GM18870 (cell line): ENCODE results near the gene COQ8A.
"Not testable (repeated sequence)": the region's sequence is repeated elsewhere in the genome, so short reads cannot be mapped to it uniquely, and the experiment has no call there.

Source experiments
- ATAC-seq: cut with Tn5 transposase; IDR thresholded peaks from one replicate; pipeline ENCODE4 v1.9.1; 2021; ENCODE audit warnings: moderate library complexity; ENCODE audit not compliant: unreplicated experiment

Gene COQ8A

GRCh38 chr1:226921504-226921903 lies 18.6 kb upstream of the COQ8A start:
- no peak for ATAC-seq

DNA sequence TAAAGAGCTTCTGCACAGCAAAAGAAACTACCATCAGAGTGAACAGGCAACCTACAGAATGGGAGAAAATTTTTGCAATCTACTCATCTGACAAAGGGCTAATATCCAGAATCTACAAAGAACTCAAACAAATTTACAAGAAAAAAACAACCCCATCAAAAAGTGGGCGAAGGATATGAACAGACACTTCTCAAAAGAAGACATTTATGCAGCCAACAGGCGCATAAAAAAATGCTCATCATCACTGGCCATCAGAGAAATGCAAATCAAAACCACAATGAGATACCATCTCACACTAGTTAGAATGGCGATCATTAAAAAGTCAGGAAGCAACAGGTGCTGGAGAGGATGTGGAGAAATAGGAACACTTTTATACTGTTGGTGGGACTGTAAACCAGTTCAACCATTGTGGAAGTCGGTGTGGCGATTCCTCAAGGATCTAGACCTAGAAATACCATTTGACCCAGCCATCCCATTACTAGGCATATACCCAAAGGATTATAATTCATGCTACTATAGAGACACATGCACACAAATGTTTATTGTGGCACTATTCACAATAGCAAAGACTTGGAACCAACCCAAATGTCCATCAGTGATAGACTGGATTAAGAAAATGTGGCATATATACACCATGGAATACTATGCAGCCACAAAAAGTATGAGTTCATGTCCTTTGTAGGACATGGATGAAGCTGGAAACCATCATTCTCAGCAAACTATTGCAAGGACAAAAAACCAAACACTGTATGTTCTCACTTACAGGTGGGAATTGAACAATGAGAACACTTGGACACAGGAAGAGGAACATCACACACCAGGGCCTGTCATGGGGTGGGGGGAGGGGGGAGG lies 10.6 kb upstream of the COQ8A start:
- not testable (repeated sequence) for ATAC-seq

- no peak for ATAC-seq
These were observed 5.4 kb upstream of the COQ8A start for GRCh38 chr1:226934483-226935237.

- no peak for ATAC-seq
These were observed 2.0 kb upstream of the COQ8A start for GRCh38 chr1:226937940-226938725.

- no peak for ATAC-seq
These were observed 1.1 kb upstream of the COQ8A start for GRCh38 chr1:226938903-226939437.

DNA sequence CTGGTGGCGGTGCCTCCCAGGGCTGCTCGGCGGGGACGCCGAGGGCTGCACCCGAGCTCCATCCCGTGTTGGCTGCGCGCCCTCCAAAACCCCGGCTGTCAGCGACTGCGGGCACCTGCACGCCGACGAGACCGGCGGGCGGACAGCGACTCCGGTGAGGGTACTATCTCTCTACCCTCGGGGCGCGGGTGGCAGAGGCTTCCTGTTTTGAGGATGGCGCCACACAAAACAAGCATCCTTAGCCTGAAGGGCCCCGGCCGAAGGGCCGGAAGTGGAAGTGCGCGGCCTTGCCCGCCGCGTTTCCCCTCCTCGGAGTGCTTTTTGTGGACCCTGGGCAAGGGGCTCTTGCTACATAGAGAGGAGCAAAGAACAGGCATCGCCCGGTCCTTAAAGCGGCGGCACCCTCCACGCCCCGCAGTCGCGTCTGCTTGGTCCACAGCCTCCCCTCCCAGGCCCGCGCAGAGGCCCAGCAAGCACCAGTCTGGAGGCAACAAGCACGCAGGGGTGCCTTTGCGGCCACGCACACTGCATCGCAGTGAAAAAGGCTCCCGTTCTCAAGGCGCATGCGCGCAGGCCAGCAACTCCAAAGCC lies 561 bp upstream of the COQ8A start:
- peak; percentile 33 for ATAC-seq

- no peak for ATAC-seq
These were observed 643 bp downstream of the COQ8A start for GRCh38 chr1:226940806-226941067.

GRCh38 chr1:226942392-226942791 lies 2.3 kb downstream of the COQ8A start:
- ATAC-seq = no peak

GRCh38 chr1:226943156-226943555 lies 3.1 kb downstream of the COQ8A start:
- ATAC-seq = no peak

DNA sequence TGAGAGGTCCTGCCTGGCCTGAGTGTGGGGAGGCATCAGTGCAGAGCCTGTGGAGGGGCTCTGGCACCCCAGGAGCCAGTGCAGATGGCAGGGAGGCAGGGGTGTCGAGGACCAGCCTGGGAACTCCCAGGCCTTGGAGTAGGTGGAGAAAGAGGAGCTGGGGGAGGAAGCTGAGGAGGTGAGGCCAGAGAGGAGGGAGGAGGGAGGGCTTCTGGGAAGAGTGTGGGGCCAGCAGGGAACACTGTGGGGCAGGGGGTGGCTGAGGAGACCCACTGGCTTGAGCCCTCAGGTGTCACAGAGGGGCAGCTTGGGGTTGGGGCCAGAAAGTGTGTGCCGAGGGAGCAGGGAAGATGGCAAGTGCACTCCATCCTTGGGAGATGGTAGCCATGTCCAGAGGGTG lies 3.8 kb downstream of the COQ8A start:
- no peak for ATAC-seq

DNA sequence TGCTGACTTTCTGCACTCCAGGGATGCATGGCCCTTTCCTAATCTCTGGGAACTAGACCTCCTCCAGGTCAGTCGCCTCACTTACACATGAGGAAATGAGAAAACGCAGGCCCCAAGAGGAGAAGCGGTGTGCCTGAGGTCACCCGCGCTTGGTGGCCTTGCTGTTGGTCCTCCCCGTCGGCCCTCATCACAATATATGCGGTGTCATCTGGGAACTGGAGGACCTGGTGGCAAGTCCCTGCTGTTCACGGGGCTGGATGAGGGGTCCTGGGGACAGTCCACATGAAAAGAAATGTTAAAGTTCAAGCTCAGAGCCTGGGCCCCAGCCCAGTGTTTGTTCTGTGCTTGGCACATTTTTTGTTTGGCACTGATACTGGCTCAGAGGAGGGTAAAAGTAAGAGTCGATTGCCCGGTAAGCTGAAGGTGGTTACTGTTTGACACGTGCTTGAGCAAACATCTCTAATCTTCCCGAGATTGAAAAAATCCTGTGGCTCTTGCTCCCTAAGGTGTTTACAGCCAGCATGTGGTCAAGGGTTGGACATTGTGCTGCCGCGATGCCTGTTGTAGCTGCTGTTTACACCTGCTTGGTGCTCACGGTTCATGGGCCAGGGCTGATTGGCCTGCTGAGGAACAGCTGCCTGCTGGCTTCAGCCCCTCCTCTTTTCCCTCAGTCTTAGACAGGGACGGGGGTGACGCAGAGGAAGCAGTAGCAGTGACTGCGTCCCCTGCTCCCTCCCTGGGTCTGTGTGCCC lies 5.2 kb downstream of the COQ8A start:
- no peak for ATAC-seq

- ATAC-seq = no peak
These were observed 5.8 kb downstream of the COQ8A start for GRCh38 chr1:226945858-226946245.

DNA sequence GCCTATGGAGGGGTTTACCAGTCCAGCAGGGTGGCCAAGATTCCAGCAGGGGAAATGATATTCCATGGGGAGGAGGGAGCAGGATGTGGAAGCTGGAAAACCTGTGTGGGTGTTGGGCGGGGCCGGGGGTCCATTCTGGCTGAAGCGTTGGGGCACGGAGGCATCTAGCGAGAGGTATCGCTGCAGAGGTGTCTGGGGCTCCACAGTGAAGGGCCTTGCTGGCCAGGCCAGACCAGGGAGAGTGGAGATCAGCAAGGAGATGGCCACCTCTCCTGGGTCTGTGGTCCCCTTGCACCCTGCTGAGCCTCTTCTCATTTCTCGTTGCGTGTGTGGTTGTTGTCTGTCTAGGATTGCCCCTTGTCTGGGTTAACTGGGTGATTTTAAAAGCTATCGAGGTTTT lies 6.2 kb downstream of the COQ8A start:
- no peak for ATAC-seq

GRCh38 chr1:226946841-226947240 lies 6.7 kb downstream of the COQ8A start:
- no peak for ATAC-seq

- ATAC-seq = no peak
These were observed 8.0 kb downstream of the COQ8A start for GRCh38 chr1:226948051-226948450.

DNA sequence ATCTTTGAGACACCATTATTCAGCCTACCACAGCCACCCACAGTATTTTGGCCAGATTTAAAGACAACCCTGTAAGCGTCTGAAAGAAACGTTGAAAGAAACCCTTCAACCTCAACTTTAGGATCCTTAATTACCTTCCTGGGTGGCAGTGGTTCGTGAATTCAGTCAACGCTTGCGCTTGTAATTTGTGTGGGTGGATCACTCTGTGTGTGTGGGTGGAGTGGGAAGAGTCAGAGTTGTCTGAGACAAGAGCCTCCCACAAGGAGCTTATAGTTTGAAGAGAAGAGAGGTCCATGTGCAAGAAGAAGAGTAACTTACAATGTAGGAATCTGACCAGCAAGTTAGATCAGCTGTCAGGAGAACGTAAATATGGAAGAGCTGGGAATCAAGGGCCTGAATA lies 8.4 kb downstream of the COQ8A start:
- no peak for ATAC-seq

DNA sequence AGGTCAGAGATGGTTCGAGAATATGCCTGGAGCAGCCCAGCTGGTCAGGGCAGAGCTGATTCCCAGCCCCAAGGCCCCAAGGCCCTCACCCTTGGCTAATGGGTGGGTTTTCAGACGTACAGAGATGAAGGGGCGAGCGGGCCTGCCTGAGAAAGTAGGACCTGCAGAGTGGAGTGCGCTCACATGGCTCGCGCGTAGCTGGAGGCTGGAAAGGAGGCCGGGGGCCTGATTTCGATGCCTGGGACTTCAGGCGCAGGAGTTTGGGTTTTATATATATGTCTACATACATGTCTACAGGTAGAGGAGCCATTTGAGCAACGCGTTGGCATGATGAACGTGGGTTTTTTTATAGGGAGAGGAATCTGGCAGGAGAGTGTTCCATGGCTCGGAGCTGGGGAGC lies 8.9 kb downstream of the COQ8A start:
- ATAC-seq = no peak

DNA sequence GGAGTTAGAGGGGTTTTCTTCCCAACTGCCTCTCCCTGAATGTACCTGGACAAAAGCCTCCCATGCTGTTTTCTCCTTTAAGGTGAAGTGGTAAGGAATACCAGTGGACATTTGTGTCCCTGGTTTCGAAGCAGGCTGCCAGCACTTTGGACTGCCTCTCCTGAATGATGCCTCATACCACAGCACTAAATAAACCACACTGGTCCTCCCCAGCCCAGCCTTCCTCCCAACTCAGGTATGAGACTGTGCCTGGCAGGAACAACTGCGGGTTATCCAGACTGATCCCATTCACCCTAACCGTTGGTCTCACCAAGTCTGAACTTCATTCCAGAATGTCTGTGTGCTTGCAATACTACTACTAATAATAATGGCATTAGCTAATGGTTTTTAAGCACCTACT lies 9.3 kb downstream of the COQ8A start:
- ATAC-seq = no peak

GRCh38 chr1:226950316-226950715 lies 10.2 kb downstream of the COQ8A start:
- no peak for ATAC-seq

DNA sequence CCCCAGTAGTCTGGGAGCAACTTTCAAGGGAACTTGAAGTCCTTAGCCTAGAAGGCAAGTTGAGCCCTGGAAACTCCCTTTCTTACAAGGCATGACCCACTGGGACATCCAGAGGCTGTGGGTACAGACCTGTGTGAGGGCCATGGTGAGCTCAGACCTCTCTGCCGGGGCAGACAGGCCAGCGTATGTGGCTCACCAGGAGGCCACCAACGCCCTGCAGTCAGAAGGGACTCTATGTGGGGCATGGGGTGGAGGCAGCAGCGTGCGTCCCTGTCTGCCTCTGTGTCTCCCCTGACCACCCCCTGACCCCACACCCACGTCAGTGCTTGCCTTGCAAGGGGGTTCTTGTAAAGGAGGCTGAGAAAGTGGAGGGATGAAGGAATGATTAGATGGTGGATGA lies 10.8 kb downstream of the COQ8A start:
- no peak for ATAC-seq
